HepG2 (cell line): ENCODE data around the gene EEIG1. TPM values are rescaled to one million over a fixed set of nuclear protein-coding genes. Genes with fewer than 3 reads are reported as not detected.

Experiments used
- HOXA3 ChIP-seq: sonication (generic); formaldehyde crosslinking; IDR thresholded peaks from 2 replicates; pipeline ENCODE4 v1.5.0; 2020; ENCODE audit warnings: missing genetic modification reagents
- SMYD3 ChIP-seq: sonication (generic); formaldehyde crosslinking; IDR thresholded peaks from 2 replicates; pipeline ENCODE4 v1.8.1; 2023; ENCODE audit warnings: mild to moderate bottlenecking, missing genetic modification reagents
- ZNF530 ChIP-seq: sonication (generic); formaldehyde crosslinking; IDR thresholded peaks from 2 replicates; pipeline ENCODE4 v1.5.0; 2020; ENCODE audit warnings: low read depth, mild to moderate bottlenecking, missing genetic modification reagents
- ZNF768 ChIP-seq: sonication (generic); formaldehyde crosslinking; IDR thresholded peaks from 2 replicates; pipeline ENCODE4 v1.4.0; 2020; ENCODE audit warnings: missing genetic modification reagents
- ZNF772 ChIP-seq: sonication (generic); formaldehyde crosslinking; IDR thresholded peaks from 2 replicates; pipeline ENCODE4 v1.5.0; 2020; ENCODE audit warnings: mild to moderate bottlenecking, missing genetic modification reagents
- polyA plus RNA-seq, 8 experiments: library from polyadenylated mRNA; depleted of rRNA in 3 of 8; stranded (reverse) in 7 of 8; unstranded in 1 of 8; fragments of >200 nt; fragmentation: Illumina TruSeq in 4 of 8; extraction: Trizol in 4 of 8; gene quantifications; 2 replicates each; pipeline versions ENCODE4 v1.2.1 to v1.2.3, GENCODE V29; 2011 to 2016; ENCODE audit warnings: low read depth in 4 of 8, missing spikeins in 1 of 8, mixed read lengths in 1 of 8; ENCODE audit not compliant: insufficient read depth in 1 of 8
- total RNA-seq, 5 experiments: library from RNA; depleted of rRNA; stranded (reverse); fragments of >200 nt; fragmentation: Illumina TruSeq; extraction: Trizol; gene quantifications; 2 replicates each; pipeline ENCODE4 v1.2.3, GENCODE V29; 2016; ENCODE audit warnings: low read depth in 1 of 5
- TF ChIP-seq, protein P1 (sequence below): sonication (generic); formaldehyde crosslinking; IDR thresholded peaks from 2 replicates; pipeline ENCODE4 v1.5.0; 2020; ENCODE audit warnings: mild to moderate bottlenecking, missing genetic modification reagents, borderline replicate concordance
- TF ChIP-seq, protein P2 (sequence below): sonication (generic); formaldehyde crosslinking; IDR thresholded peaks from 2 replicates; pipeline ENCODE4 v1.9.0; 2021; ENCODE audit warnings: missing genetic modification reagents, mild to moderate bottlenecking, borderline replicate concordance
- TF ChIP-seq, protein P3 (sequence below): sonication (generic); formaldehyde crosslinking; IDR thresholded peaks from 2 replicates; pipeline ENCODE4 v1.4.0; 2020; ENCODE audit warnings: mild to moderate bottlenecking, missing genetic modification reagents, borderline replicate concordance
- TF ChIP-seq, protein P4 (sequence below): sonication (generic); formaldehyde crosslinking; conservative IDR thresholded peaks from 2 replicates; pipeline ENCODE4 v1.8.0; 2022; ENCODE audit warnings: low read depth, missing genetic modification reagents
- TF ChIP-seq, protein P5 (sequence below): sonication (generic); formaldehyde crosslinking; IDR thresholded peaks from 2 replicates; pipeline ENCODE4 v1.4.0; 2020; ENCODE audit warnings: missing genetic modification reagents

EEIG1 gene
- total and polyA plus RNA-seq, 2 of the 13 experiments (the other 11 are each of a cell fraction or from before 2014, with no cell fraction given), result 16.6 to 25.2 TPM

DNA sequence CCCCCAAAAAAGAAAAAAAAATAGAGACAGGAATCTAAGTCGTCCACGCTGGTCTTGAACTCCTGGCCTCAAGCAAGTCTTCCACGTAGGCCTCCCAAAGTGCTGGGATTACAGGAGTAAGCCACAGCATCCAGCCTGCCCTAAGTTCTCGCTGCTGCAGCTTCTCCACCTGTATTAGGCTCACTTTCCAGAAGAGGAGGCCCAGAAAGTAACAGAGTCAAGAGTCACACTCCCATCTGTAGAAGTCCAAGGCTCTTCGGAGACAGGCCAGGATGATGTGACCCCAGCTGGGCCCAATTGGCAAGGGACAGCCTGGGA, 1.8 kb downstream of the EEIG1 start (continued):
- TF ChIP-seq, protein P1, sequence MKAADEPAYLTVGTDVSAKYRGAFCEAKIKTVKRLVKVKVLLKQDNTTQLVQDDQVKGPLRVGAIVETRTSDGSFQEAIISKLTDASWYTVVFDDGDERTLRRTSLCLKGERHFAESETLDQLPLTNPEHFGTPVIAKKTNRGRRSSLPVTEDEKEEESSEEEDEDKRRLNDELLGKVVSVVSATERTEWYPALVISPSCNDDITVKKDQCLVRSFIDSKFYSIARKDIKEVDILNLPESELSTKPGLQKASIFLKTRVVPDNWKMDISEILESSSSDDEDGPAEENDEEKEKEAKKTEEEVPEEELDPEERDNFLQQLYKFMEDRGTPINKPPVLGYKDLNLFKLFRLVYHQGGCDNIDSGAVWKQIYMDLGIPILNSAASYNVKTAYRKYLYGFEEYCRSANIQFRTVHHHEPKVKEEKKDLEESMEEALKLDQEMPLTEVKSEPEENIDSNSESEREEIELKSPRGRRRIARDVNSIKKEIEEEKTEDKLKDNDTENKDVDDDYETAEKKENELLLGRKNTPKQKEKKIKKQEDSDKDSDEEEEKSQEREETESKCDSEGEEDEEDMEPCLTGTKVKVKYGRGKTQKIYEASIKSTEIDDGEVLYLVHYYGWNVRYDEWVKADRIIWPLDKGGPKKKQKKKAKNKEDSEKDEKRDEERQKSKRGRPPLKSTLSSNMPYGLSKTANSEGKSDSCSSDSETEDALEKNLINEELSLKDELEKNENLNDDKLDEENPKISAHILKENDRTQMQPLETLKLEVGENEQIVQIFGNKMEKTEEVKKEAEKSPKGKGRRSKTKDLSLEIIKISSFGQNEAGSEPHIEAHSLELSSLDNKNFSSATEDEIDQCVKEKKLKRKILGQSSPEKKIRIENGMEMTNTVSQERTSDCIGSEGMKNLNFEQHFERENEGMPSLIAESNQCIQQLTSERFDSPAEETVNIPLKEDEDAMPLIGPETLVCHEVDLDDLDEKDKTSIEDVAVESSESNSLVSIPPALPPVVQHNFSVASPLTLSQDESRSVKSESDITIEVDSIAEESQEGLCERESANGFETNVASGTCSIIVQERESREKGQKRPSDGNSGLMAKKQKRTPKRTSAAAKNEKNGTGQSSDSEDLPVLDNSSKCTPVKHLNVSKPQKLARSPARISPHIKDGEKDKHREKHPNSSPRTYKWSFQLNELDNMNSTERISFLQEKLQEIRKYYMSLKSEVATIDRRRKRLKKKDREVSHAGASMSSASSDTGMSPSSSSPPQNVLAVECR, result no peak
- TF ChIP-seq ZNF768 (CRISPR knock-in tag) (no peak), HOXA3 (peak; percentile 15; the same call in 1 of the 2 replicates), ZNF772 (CRISPR knock-in tag) (no peak), SMYD3 (no peak), ZNF530 (CRISPR knock-in tag) (no peak)
- TF ChIP-seq, protein P2, sequence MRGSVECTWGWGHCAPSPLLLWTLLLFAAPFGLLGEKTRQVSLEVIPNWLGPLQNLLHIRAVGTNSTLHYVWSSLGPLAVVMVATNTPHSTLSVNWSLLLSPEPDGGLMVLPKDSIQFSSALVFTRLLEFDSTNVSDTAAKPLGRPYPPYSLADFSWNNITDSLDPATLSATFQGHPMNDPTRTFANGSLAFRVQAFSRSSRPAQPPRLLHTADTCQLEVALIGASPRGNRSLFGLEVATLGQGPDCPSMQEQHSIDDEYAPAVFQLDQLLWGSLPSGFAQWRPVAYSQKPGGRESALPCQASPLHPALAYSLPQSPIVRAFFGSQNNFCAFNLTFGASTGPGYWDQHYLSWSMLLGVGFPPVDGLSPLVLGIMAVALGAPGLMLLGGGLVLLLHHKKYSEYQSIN (CRISPR knock-in tag), result no peak
- TF ChIP-seq, protein P3, sequence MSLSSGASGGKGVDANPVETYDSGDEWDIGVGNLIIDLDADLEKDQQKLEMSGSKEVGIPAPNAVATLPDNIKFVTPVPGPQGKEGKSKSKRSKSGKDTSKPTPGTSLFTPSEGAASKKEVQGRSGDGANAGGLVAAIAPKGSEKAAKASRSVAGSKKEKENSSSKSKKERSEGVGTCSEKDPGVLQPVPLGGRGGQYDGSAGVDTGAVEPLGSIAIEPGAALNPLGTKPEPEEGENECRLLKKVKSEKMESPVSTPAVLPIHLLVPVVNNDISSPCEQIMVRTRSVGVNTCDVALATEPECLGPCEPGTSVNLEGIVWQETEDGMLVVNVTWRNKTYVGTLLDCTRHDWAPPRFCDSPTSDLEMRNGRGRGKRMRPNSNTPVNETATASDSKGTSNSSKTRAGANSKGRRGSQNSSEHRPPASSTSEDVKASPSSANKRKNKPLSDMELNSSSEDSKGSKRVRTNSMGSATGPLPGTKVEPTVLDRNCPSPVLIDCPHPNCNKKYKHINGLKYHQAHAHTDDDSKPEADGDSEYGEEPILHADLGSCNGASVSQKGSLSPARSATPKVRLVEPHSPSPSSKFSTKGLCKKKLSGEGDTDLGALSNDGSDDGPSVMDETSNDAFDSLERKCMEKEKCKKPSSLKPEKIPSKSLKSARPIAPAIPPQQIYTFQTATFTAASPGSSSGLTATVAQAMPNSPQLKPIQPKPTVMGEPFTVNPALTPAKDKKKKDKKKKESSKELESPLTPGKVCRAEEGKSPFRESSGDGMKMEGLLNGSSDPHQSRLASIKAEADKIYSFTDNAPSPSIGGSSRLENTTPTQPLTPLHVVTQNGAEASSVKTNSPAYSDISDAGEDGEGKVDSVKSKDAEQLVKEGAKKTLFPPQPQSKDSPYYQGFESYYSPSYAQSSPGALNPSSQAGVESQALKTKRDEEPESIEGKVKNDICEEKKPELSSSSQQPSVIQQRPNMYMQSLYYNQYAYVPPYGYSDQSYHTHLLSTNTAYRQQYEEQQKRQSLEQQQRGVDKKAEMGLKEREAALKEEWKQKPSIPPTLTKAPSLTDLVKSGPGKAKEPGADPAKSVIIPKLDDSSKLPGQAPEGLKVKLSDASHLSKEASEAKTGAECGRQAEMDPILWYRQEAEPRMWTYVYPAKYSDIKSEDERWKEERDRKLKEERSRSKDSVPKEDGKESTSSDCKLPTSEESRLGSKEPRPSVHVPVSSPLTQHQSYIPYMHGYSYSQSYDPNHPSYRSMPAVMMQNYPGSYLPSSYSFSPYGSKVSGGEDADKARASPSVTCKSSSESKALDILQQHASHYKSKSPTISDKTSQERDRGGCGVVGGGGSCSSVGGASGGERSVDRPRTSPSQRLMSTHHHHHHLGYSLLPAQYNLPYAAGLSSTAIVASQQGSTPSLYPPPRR, result no peak
- TF ChIP-seq, protein P4, sequence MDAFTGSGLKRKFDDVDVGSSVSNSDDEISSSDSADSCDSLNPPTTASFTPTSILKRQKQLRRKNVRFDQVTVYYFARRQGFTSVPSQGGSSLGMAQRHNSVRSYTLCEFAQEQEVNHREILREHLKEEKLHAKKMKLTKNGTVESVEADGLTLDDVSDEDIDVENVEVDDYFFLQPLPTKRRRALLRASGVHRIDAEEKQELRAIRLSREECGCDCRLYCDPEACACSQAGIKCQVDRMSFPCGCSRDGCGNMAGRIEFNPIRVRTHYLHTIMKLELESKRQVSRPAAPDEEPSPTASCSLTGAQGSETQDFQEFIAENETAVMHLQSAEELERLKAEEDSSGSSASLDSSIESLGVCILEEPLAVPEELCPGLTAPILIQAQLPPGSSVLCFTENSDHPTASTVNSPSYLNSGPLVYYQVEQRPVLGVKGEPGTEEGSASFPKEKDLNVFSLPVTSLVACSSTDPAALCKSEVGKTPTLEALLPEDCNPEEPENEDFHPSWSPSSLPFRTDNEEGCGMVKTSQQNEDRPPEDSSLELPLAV, result no peak
- TF ChIP-seq, protein P5, sequence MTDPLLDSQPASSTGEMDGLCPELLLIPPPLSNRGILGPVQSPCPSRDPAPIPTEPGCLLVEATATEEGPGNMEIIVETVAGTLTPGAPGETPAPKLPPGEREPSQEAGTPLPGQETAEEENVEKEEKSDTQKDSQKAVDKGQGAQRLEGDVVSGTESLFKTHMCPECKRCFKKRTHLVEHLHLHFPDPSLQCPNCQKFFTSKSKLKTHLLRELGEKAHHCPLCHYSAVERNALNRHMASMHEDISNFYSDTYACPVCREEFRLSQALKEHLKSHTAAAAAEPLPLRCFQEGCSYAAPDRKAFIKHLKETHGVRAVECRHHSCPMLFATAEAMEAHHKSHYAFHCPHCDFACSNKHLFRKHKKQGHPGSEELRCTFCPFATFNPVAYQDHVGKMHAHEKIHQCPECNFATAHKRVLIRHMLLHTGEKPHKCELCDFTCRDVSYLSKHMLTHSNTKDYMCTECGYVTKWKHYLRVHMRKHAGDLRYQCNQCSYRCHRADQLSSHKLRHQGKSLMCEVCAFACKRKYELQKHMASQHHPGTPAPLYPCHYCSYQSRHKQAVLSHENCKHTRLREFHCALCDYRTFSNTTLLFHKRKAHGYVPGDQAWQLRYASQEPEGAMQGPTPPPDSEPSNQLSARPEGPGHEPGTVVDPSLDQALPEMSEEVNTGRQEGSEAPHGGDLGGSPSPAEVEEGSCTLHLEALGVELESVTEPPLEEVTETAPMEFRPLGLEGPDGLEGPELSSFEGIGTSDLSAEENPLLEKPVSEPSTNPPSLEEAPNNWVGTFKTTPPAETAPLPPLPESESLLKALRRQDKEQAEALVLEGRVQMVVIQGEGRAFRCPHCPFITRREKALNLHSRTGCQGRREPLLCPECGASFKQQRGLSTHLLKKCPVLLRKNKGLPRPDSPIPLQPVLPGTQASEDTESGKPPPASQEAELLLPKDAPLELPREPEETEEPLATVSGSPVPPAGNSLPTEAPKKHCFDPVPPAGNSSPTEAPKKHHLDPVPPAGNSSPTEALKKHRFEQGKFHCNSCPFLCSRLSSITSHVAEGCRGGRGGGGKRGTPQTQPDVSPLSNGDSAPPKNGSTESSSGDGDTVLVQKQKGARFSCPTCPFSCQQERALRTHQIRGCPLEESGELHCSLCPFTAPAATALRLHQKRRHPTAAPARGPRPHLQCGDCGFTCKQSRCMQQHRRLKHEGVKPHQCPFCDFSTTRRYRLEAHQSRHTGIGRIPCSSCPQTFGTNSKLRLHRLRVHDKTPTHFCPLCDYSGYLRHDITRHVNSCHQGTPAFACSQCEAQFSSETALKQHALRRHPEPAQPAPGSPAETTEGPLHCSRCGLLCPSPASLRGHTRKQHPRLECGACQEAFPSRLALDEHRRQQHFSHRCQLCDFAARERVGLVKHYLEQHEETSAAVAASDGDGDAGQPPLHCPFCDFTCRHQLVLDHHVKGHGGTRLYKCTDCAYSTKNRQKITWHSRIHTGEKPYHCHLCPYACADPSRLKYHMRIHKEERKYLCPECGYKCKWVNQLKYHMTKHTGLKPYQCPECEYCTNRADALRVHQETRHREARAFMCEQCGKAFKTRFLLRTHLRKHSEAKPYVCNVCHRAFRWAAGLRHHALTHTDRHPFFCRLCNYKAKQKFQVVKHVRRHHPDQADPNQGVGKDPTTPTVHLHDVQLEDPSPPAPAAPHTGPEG (CRISPR knock-in tag), result no peak
